Astrocyte (in vitro differentiated cells and primary cell): Measurements from ENCODE around the gene TST.

Experiments
- CTCF ChIP-seq: IDR thresholded peaks from 2 replicates; pipeline ENCODE4 v1.5.1; 2011; ENCODE audit warnings: low read depth, mild to moderate bottlenecking, inconsistent platforms, low read length, moderate library complexity; ENCODE audit not compliant: insufficient read depth
- EZH2 ChIP-seq: IDR thresholded peaks from 2 replicates; pipeline ENCODE4 v1.6.1; 2012; ENCODE audit warnings: mild to moderate bottlenecking, low read length, inconsistent platforms; ENCODE audit not compliant: insufficient read depth

- TF ChIP-seq CTCF = no peak
- no peak for TF ChIP-seq EZH2
Observed at GRCh38 chr22:36990457-36990856, 28.8 kb downstream of the TST start.
